HEK293T (cell line): ENCODE data around the gene TMED8.

Source experiments
- ARNT ChIP-seq: fragments of 450-650 bp; IDR thresholded peaks from 2 replicates; pipeline ENCODE4 v1.6.1; 2017; ENCODE audit warnings: mild to moderate bottlenecking
- BHLHE40 ChIP-seq: fragments of 450-650 bp; IDR thresholded peaks from 2 replicates; pipeline ENCODE4 v1.6.1; 2016; ENCODE audit warnings: mild to moderate bottlenecking, moderate library complexity, borderline replicate concordance
- ELF4 ChIP-seq: fragments of 450-650 bp; IDR thresholded peaks from 2 replicates; pipeline ENCODE4 v1.6.1; 2017; ENCODE audit warnings: antibody characterized with exemption
- FOXA1 ChIP-seq: fragments of 450-650 bp; IDR thresholded peaks from 2 replicates; pipeline ENCODE4 v1.6.1; 2016; ENCODE audit warnings: mild to moderate bottlenecking
- FOXK2 ChIP-seq: fragments of 450-650 bp; IDR thresholded peaks from 2 replicates; pipeline ENCODE4 v1.6.1; 2016; ENCODE audit warnings: mild to moderate bottlenecking
- FOXM1 ChIP-seq: fragments of 450-650 bp; IDR thresholded peaks from 2 replicates; pipeline ENCODE4 v1.6.1; 2017; ENCODE audit warnings: mild to moderate bottlenecking, borderline replicate concordance
- HDGF ChIP-seq: fragments of 450-650 bp; IDR thresholded peaks from 2 replicates; pipeline ENCODE4 v1.6.1; 2017; ENCODE audit warnings: antibody characterized with exemption, borderline replicate concordance
- LEF1 ChIP-seq: fragments of 450-650 bp; IDR thresholded peaks from 2 replicates; pipeline ENCODE4 v1.6.1; 2017; ENCODE audit warnings: mild to moderate bottlenecking, borderline replicate concordance
- SP1 ChIP-seq: fragments of 450-650 bp; IDR thresholded peaks from 2 replicates; pipeline ENCODE4 v1.6.1; 2017
- SUZ12 ChIP-seq: fragments of 450-650 bp; IDR thresholded peaks from 2 replicates; pipeline ENCODE4 v1.6.1; 2016; ENCODE audit warnings: mild to moderate bottlenecking
- TARDBP ChIP-seq: fragments of 450-650 bp; IDR thresholded peaks from 2 replicates; pipeline ENCODE4 v1.6.1; 2016
- ZNF384 ChIP-seq: fragments of 450-650 bp; IDR thresholded peaks from 2 replicates; pipeline ENCODE4 v1.6.1; 2016
- TF ChIP-seq, protein P1 (sequence below): fragments of 450-650 bp; IDR thresholded peaks from 2 replicates; pipeline ENCODE4 v1.6.1; 2016

DNA sequence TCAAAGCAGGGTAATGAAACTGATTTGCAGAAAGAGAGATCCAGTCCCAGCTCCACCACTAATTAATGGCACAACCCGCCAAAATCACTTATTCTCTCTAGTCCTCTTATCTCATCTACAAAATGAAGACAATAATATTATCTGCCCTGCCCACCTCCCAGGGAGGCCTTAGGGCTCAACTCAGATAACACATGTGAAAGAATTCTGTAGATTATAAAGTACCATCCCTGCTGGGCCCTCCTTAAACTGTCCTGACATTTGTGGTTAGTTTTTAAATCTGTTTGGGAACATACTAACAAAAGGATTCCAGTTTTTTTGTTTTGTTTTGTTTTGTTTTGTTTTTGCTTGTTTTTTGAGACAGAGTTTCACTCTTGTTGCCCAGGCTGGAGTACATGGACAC, 63.5 kb downstream of the TMED8 start:
- TF ChIP-seq SUZ12 (no peak), BHLHE40 (no peak), ZNF384 (no peak), LEF1 (no peak), FOXM1 (no peak), ARNT (no peak), TARDBP (no peak), HDGF (no peak), SP1 (no peak), FOXA1 (no peak), FOXK2 (no peak), ELF4 (no peak)
- TF ChIP-seq, protein P1, sequence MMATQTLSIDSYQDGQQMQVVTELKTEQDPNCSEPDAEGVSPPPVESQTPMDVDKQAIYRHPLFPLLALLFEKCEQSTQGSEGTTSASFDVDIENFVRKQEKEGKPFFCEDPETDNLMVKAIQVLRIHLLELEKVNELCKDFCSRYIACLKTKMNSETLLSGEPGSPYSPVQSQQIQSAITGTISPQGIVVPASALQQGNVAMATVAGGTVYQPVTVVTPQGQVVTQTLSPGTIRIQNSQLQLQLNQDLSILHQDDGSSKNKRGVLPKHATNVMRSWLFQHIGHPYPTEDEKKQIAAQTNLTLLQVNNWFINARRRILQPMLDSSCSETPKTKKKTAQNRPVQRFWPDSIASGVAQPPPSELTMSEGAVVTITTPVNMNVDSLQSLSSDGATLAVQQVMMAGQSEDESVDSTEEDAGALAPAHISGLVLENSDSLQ: no peak
